Middle frontal gyrus (tissue), 1 donor: ENCODE data around the gene VAV2.

Source experiments
- DNase-seq: peaks from one replicate; pipeline ENCODE4 v3.0.0-alpha.2; 2015; ENCODE audit warnings: low spot score; ENCODE audit errors: extremely low spot score

VAV2 gene

GRCh38 chr9:133841167-133841812 lies 150.8 kb downstream of the VAV2 start:
- DNase-seq: no peak

GRCh38 chr9:133839822-133840329 lies 152.2 kb downstream of the VAV2 start:
- no peak for DNase-seq

GRCh38 chr9:133838859-133839507 lies 153.1 kb downstream of the VAV2 start:
- no peak for DNase-seq

GRCh38 chr9:133837627-133838597 lies 154.2 kb downstream of the VAV2 start:
- no peak for DNase-seq

- no peak for DNase-seq
Observed at GRCh38 chr9:133836818-133837217, 155.3 kb downstream of the VAV2 start.

GRCh38 chr9:133836001-133836758 lies 155.9 kb downstream of the VAV2 start:
- no peak for DNase-seq

GRCh38 chr9:133835262-133835901 lies 156.7 kb downstream of the VAV2 start:
- DNase-seq: no peak

GRCh38 chr9:133834080-133834976 lies 157.8 kb downstream of the VAV2 start:
- no peak for DNase-seq

- no peak for DNase-seq
Observed at GRCh38 chr9:133833388-133834025, 158.6 kb downstream of the VAV2 start.

- no peak for DNase-seq
Observed at GRCh38 chr9:133832877-133833276, 159.2 kb downstream of the VAV2 start.

GRCh38 chr9:133830711-133831110 lies 161.4 kb downstream of the VAV2 start:
- no peak for DNase-seq

- no peak for DNase-seq
Observed at GRCh38 chr9:133830310-133830709, 161.8 kb downstream of the VAV2 start.

- no peak for DNase-seq
Observed at GRCh38 chr9:133828338-133828997, 163.7 kb downstream of the VAV2 start.

- no peak for DNase-seq
Observed at GRCh38 chr9:133826289-133827085, 165.6 kb downstream of the VAV2 start.

- DNase-seq: no peak
Observed at GRCh38 chr9:133825555-133826218, 166.4 kb downstream of the VAV2 start.

GRCh38 chr9:133824802-133825186 lies 167.3 kb downstream of the VAV2 start:
- DNase-seq: no peak

GRCh38 chr9:133824106-133824801 lies 167.9 kb downstream of the VAV2 start:
- DNase-seq: no peak
